ENCODE data around the gene ADGRG3. TPM values are rescaled to one million over a fixed set of nuclear protein-coding genes. Genes with fewer than 3 reads are reported as not detected.

ADGRG3 gene
- total and polyA plus RNA-seq, 8 donors: 0.46 to 50.2 (median 1.7) TPM; not detected in 2

- no peaks in the 10 kb centered on the region for H3K9me3 ChIP-seq
- no peak for DNase-seq
- 56 to 76% (median 62%) methylated on average over 9 to 11 of the region's 11 CpGs for WGBS, 5 donors
- H3K27me3 ChIP-seq: peaks cover 0 to 42% (median 0%) of the 10 kb centered on the region in 3 donors
- H3K4me3 ChIP-seq: no peak overlapping the region
- peaks cover 0 to 18% (median 8%) of the 10 kb centered on the region in 4 donors for H3K36me3 ChIP-seq
- intact Hi-C loops (cut with DNase I; ENCODE audit: low total_unique reads): no loop called here
- TF ChIP-seq POLR2AphosphoS5 (IDR thresholded peaks at IDR 0.05) (no peak), CTCF (IDR thresholded peaks at IDR 0.05) (no peak), POLR2A (IDR thresholded peaks at IDR 0.05) (no peak), EP300 (IDR thresholded peaks at IDR 0.05) (no peak)
- peaks cover 41 to 83% (median 60%) of the 10 kb centered on the region in 4 donors for H3K4me1 ChIP-seq
- peak overlapping the region; percentile 0 to 79 (median 55) for H3K27ac ChIP-seq
Observed at GRCh38 chr16:57642160-57643135, 25.7 kb upstream of the ADGRG3 start.

- intact Hi-C loops (cut with DNase I; ENCODE audit: low total_unique reads): no loop called here
- no peaks in the 10 kb centered on the region for H3K9me3 ChIP-seq
- no peak for DNase-seq
- H3K36me3 ChIP-seq: peaks cover 0 to 18% (median 8%) of the 10 kb centered on the region in 4 donors
- TF ChIP-seq POLR2AphosphoS5 (IDR thresholded peaks at IDR 0.05) (no peak), CTCF (IDR thresholded peaks at IDR 0.05) (no peak), POLR2A (IDR thresholded peaks at IDR 0.05) (no peak), EP300 (IDR thresholded peaks at IDR 0.05) (no peak)
- WGBS, 5 donors: 34 to 52% (median 37%) methylated on average over 6 to 7 of the region's 7 CpGs
- peak overlapping the region; percentile 0 to 72 (median 55) for H3K27ac ChIP-seq
- H3K4me1 ChIP-seq: peaks cover 35 to 83% (median 60%) of the 10 kb centered on the region in 4 donors
- H3K4me3 ChIP-seq: no peak overlapping the region
- peaks cover 0 to 37% (median 0%) of the 10 kb centered on the region in 3 donors for H3K27me3 ChIP-seq
Observed at GRCh38 chr16:57643147-57643874, 24.8 kb upstream of the ADGRG3 start.

GRCh38 chr16:57643910-57644309 is 24.2 kb upstream of the ADGRG3 start:
- TF ChIP-seq POLR2A (IDR thresholded peaks at IDR 0.05) (no peak), EP300 (IDR thresholded peaks at IDR 0.05) (no peak), POLR2AphosphoS5 (IDR thresholded peaks at IDR 0.05) (no peak), CTCF (IDR thresholded peaks at IDR 0.05) (no peak)
- no peak for DNase-seq
- 57 to 69% (median 65%) methylated on average over 9 of the region's 9 CpGs for WGBS, 5 donors
- H3K36me3 ChIP-seq: peaks cover 0 to 18% (median 8%) of the 10 kb centered on the region in 4 donors
- peaks cover 29 to 83% (median 58%) of the 10 kb centered on the region in 4 donors for H3K4me1 ChIP-seq
- peaks cover 0 to 38% (median 0%) of the 10 kb centered on the region in 3 donors for H3K27me3 ChIP-seq
- H3K4me3 ChIP-seq: no peak overlapping the region
- intact Hi-C loops (cut with DNase I; ENCODE audit: low total_unique reads): no loop called here
- no peaks in the 10 kb centered on the region for H3K9me3 ChIP-seq
- peak overlapping the region in 4 of 5 donors; percentile 37 to 72 (median 56) for H3K27ac ChIP-seq

Measured in stomach (tissue), 9 donors.